CD4-positive, alpha-beta T cell treated with Interleukin-15 for 1 hour (primary cell): ENCODE results near the gene KCNMA1.

ENCODE experiments used
- DNase-seq: peaks from one replicate; pipeline ENCODE4 v3.0.0-alpha.2; 2020

Gene KCNMA1

GRCh38 chr10:77191324-77192049, 446.1 kb downstream of the KCNMA1 start:
- no peak for DNase-seq

DNA sequence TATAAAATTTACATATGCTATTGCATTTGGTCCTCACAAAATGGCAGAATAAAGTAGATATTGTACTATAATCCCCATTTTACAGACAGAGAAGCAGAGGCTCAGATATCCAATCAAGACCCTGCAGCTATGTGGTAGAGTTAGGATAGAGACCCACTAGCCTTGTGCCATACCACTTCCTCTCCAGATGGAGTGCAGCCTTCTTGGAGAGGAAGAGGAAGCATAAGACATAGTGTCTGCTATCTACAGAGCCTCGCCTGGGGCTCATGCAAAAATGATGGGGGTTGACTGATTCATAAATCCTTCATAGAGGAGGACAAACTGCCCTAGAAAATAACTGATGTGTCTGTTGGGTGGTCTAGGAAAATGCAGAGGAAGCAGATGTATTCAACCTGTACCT, 447.3 kb downstream of the KCNMA1 start:
- DNase-seq: no peak

GRCh38 chr10:77189520-77189919, 448.1 kb downstream of the KCNMA1 start:
- no peak for DNase-seq

GRCh38 chr10:77189075-77189474, 448.5 kb downstream of the KCNMA1 start:
- no peak for DNase-seq

GRCh38 chr10:77188521-77188920, 449.1 kb downstream of the KCNMA1 start:
- no peak for DNase-seq

GRCh38 chr10:77188000-77188395, 449.6 kb downstream of the KCNMA1 start:
- DNase-seq: no peak

GRCh38 chr10:77187376-77187999, 450.1 kb downstream of the KCNMA1 start:
- DNase-seq: no peak

DNA sequence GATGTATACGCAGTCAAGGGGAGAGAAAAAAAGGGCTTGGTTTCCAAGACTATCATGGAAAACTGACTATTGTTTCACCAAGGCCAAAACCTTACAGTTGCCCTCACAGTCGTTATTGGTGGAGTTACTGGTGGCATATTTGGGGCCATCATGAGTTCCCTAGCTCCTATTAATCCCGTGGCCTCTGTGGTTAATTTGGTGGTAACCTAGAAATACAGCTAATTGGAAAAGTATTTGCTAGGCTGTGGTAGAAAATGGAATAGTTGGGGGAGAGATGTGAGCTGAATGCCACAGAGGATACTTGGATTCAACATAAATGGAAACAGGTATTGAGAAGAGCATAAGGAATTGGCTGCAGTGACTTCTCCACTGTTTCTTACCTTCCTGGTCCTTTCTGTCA, 450.7 kb downstream of the KCNMA1 start:
- DNase-seq: no peak

DNA sequence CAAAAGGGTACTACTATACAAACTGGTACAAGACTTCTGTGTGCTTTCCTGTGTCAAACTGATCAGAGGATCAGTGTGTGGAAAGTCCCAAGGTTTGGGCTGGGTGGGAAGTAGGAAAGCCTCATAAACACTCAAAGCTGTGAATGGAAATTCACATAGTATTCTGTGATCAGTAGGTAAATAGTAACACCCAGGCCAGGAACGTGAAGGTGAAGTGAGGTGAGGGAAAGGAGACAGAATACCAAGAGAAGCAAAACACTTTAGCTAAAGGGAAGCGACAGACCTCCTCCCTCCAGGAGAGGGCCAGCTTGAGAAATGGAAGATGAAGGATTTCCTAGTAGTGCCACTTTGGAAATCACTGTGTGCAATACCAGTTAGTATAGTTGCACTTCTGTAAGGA, 451.9 kb downstream of the KCNMA1 start:
- no peak for DNase-seq

- no peak for DNase-seq
Measured at GRCh38 chr10:77182803-77183202, 454.8 kb downstream of the KCNMA1 start.

DNA sequence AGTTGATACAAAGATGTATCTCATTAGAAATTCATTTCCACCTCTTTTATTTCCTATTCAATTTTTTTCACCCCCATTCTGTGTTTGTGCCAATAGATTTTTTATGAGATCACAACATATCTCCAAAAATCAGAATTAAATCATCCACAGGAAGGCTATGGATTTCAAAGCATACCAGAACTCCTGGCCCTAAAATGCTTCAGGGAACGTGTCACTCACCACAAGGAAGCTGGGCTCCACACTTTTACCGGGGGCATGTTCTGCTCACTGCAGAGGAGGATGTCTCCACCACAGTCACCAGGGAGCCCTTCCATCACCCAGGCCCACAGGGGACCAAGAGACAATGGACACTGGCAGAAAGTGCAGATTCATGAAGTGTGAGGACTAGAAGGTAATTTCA, 456.8 kb downstream of the KCNMA1 start:
- no peak for DNase-seq

DNA sequence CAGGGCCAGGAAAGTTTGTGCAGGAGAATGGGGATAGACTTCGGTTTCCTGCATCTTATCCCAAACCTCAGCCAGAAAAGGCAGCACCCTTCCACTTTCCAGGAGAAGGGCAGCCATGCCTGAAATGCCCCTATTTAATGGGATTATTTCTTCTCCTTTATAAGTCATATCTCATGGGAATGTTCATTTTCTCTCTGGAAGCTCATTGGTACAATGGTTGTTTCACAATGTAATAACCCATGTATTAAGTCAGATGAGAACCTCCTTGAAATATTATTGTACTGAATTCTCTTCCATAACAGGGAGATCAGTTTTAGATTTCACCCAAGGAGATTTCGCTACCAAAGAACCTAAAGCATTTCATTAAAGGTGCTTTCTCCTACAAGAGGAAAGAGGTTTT, 457.5 kb downstream of the KCNMA1 start:
- DNase-seq: no peak

DNA sequence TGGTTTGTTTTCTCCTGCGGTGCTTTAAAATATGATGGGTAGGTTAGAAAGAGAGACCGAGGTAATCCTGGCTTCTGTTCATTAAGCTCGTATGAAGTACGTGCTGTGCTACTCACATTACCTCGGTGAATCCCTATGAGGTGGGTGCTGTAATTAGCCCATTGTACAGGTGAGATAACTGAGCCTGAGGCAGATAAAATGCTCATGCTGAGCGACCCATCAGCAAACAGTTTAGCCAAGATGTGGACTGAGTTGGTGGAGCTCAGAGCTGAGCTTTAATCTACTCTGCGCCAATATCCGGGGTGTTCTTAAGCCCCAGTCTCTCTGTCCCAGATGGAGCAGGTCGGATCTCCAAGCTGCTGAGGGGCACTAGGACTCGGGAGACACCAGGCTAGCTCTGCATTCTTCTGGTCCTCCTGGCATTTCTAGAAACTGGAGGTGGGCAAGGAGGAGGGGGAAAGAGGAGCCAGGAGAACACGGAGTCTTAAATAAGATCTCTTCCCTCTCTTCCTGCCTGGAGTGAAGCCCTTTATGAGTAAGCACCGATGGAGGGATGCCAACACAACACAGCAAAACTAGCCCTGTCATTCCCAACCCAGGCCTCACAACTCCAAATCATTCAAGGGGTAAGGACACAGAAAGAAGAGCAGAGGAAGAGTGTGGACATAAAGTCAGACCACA, 458.5 kb downstream of the KCNMA1 start:
- DNase-seq: no peak

DNA sequence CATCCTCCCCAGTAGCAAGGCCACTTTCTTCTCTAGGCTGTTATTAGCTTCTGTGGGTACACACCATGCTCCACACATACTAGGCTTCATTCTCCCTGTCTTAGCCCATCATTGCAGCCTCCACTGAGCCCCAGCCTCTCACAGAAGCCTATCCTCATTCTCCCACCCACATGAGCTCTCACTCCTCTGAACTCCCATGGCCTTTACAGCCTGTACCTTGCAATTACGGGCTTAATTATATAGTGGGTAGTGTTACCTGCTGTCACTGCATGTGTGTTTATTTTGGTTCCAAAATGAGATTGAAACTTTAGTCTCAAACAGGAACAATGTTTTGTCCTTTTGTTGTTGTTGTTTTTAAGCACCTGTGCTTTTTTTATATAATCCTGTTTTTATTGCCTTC, 460.0 kb downstream of the KCNMA1 start:
- DNase-seq: no peak

DNA sequence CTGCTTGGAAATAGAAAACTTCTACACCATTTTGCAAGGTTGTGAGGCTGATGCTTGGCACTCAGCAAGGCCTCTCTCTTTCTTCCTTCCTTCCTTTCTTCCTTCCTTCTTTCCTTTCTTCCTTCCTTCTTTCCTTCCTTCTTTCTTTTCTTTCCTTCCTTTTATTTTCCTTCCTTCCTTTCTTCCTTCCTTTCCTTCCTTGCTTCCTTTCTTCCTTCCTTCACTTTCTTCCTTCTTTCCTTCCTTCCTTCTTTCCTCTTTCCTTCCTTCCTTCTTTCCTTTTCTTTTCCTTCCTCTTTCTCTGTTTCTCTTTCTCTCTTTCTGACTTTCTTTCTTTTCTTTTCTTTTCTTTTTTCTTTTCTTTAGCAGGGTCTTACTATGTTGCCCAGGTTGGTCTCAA, 460.4 kb downstream of the KCNMA1 start:
- no peak for DNase-seq

DNA sequence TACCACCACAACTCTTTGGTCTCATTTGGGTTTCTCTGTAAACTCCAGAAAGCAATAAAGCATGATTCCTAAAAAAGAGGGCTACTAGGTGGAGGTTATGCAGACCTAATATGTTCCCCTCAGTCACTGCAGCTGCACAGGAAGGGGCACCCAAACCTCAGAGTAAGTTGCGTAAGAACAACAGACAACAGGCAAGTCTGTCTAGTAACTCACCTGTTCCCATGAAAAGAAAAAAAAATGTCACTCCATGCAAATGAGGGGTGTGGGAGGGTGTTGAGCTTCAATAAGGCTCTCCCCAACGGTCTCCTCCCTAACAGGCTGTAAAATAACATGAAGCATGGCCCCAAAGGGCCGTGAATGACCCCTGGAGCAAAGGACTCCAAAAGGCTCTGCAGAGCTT, 461.4 kb downstream of the KCNMA1 start:
- DNase-seq: no peak

DNA sequence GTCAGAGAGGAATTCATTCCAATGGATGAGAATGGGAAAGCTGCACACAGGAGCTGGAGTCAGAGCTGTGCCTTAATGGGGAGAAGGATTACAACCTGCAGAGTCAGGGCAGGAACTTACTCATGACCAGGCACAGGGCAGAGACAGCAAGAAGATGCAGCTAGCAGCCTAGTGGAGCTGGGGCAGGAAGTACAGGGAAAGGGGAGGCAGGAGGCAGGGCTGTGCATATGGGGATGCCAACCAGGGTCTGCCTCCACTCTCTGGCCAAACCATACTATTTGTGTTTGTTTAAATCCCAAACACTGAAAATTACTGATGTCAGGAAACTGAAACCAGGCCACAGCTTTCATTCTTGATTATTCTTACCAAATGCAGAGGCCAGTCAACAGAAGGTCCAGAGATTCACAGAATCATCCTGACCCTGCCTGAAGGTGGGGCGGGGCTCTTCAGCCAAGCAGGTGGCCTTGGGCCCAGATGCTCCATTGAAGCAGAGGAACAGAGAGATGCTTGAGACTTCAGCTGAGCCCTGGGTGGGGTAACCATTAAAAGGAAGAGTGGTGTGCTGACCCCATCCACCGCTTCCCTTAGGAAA, 461.9 kb downstream of the KCNMA1 start:
- DNase-seq: no peak

DNA sequence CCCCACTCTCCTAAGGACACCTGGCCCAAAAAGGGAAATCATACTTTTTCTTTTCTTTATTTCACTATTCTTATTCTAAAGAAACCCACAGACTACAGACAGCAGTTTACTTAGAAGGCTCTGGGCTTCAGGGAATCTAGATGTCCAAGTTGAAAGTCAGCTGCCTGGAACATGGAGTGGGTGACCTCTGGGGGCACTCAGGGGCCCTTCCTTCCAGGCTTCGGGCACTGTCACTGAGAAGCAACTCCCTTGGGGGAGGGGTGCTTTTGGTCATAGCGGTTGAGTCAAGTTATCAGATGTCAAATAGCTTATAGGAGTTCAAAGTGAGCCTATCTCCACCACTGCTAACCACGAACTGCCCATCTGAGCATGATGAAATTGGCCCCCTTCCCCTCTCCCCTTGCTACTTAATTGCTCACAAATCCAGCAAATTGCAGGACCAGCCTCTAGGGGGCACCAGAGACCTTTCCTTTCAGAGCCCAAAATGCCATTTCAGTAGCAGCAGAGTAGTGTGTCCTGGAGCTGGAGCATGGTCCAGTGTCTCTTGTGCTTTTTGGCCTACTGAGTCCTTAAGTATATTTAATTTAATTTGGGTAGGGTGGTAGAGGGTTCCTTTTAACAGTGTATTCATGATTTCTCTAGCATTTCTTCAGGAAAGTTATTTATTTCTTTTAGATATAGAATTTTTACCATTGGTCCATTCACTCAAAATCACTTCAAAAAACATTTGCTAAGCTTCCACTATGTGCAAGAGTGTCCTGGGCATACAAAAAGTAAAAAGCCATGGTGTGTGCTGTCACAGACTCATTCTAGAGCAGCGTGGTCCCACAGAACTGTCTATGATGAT, 463.8 kb downstream of the KCNMA1 start:
- peak; percentile 51 for DNase-seq

DNA sequence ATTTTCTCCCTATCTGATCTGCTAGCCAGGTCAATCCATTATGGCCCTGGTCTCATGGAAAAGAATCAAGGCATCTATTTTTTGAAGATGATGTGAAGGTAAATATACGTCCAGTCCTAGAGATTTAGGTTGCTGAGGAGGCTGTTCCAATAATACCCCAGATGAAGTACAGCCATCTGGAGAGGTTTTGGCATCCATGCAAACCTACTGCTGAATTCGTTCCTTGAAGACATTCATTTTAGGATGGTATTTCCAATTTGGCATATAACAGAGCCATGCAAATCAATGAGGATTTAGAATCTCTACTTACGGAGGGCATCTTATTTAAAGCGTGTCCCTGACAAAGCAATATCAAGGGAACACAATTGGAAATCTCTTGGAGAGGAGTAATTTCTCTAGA, 465.5 kb downstream of the KCNMA1 start:
- DNase-seq: no peak

DNA sequence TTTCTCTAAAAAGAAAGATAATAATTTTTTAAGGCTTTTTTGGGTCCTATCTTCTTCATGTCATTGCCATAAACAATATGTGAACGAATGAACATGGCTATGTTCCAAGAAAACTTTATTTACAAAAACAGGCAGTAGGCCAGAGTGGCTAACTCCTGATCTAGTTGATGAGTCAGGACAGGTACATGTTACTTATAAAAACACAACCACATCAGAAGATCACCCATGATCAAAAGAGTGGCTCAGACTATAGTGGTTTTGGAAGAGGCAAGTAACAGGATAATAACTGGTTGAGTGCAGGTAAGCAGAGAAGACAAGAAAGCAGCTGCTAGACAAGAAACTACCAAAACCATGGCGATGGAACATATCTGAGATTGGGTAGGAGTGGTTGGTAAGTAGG, 468.7 kb downstream of the KCNMA1 start:
- no peak for DNase-seq

DNA sequence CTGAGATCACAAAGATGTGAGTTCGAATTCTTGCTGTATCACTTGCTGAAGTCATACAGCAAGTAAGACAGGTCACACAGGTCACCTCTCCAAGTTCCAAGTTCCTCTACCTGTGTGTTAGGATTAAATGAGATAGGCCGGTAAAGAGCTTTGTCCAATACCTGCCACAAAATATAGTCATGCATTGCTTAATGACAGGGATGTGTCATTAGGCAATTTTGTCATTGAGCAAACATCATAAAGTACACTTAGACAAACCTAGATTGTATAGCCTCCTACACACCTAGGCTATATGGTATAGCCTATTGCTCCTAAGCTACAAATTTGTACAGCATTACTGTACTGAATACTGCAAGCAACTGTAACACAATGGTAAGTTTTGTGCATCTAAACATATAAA, 469.4 kb downstream of the KCNMA1 start:
- no peak for DNase-seq

DNA sequence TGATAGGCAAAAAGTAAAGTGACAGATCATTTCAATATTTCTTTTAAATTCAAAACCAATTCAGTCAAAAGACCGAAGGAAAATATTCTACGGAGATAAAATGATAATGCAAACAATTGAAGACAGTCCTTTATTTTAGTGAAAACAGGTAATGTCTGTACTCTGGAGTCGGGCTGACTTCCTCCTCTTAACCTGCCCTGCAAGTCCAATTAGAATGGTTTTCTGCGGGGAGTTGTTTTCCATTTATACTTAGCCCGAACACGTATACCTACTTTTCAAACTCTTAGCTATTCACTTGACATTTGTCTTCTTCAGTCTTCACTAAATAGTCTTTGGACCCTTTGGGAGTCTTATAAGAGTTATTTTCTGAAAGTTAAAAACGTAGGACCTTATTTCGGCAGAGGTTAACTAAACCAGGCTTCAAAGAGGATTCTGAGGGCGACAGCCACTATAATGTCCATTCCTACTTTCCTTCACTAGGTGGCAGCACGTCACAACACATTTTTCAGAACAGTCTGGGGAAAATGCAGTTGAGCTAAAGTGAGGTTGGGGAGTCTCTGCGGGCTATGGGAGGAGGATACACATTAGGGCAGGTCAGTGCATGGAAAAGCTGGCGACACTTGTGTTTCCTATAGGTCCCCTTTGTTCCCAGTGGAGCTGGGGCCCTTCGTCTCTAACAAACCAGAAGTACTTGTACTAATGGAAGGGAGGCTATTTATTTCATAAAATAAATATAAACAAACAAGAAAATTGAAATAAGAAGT, 472.0 kb downstream of the KCNMA1 start:
- peak; percentile 20 for DNase-seq
